ENCODE results near the gene UCMA. TPM values are rescaled to one million over a fixed set of nuclear protein-coding genes. Genes with fewer than 3 reads are reported as not detected.

The UCMA gene
- total RNA-seq, 2 experiments from 2014 or later = not detected

DNA sequence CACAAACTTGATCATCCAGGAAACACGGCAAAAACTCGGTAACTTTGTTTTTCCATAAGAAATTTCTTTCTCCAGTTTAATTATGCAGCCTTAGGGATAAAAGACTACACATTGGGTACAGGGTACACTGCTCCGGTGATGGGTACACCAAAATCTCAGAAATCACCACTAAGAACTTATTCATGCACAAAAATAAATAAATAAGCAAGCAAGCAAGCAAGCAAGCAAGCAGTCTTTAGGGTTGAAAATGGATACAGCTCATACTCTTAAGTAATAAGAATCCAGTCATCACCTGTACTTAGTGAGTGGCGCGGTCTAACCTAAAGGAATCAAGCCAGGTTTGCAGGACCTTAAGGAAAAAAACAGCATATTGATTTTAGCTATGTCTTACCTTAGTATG lies 42.8 kb downstream of the UCMA start:
- Histone ChIP-seq H3K4me3 (ENCODE audit: low read depth, low read length, poor library complexity, severe bottlenecking) (no peak overlapping the region), H4K20me1 (ENCODE audit: insufficient read depth, low read length) (no peaks in the 10 kb centered on the region), H3K9me3 (ENCODE audit: low read length) (no peaks in the 10 kb centered on the region), H3K27ac (ENCODE audit: low read depth, low read length, poor library complexity, severe bottlenecking) (no peak overlapping the region), H3K79me2 (ENCODE audit: insufficient read depth, low read depth, low read length) (no peaks in the 10 kb centered on the region), H2AFZ (ENCODE audit: low read length) (no peak overlapping the region), H3K36me3 (ENCODE audit: insufficient read depth, low read length) (peaks cover 98% of the 10 kb centered on the region), H3K9me2 (ENCODE audit: insufficient read depth, low read length) (no peaks in the 10 kb centered on the region), H3K4me1 (ENCODE audit: insufficient read depth, low read length, poor library complexity, severe bottlenecking) (no peaks in the 10 kb centered on the region), H3K4me2 (ENCODE audit: low read length) (no peak overlapping the region)
- ChIA-PET POLR2A (interaction anchor here (0.8 to 1.3 kb wide), 2 partner anchors 11 to 15 kb away, joined by 3 to 4 read pairs; no protein-coding TSS in a partner anchor), CTCF (ENCODE audit: unreplicated experiment) (no interaction called here)
- no TSS peak for BruUV-seq (replicated peaks)
- DNase-seq (ENCODE audit: low spot score) = no peak
- intact Hi-C loops (cut with micrococcal nuclease; ENCODE audit: unreplicated experiment) = no loop called here
- TF ChIP-seq CTCF (conservative IDR thresholded peaks at IDR 0.05; ENCODE audit: low read length) (no peak), EZH2phosphoT487 (IDR thresholded peaks at IDR 0.05; ENCODE audit: borderline replicate concordance, low read depth, low read length) (no peak)

DNA sequence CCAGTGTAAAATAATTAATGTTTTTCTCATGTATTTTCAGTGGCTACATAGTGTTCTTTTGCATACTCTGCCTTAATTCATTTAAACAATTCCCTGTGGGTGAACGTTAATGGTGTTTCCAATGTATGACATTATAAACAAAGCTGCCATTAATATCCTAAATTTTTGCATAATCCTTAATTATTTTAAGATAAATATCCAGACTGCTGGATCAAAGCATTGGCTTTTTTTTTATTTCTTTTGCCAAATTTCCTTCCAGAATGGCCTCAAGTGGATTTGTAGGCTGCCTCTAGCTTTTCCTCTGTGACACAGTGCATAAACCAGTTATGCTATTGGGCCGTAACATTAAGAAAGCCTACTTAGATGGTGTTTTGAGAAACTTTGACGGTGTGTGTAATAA lies 43.4 kb downstream of the UCMA start:
- Histone ChIP-seq H3K4me3 (ENCODE audit: low read depth, low read length, poor library complexity, severe bottlenecking) (no peak overlapping the region), H3K27ac (ENCODE audit: low read depth, low read length, poor library complexity, severe bottlenecking) (no peak overlapping the region), H3K4me2 (ENCODE audit: low read length) (no peak overlapping the region), H3K36me3 (ENCODE audit: insufficient read depth, low read length) (peaks cover 99% of the 10 kb centered on the region), H4K20me1 (ENCODE audit: insufficient read depth, low read length) (no peaks in the 10 kb centered on the region), H3K9me2 (ENCODE audit: insufficient read depth, low read length) (no peaks in the 10 kb centered on the region), H3K4me1 (ENCODE audit: insufficient read depth, low read length, poor library complexity, severe bottlenecking) (no peaks in the 10 kb centered on the region), H2AFZ (ENCODE audit: low read length) (no peak overlapping the region), H3K9me3 (ENCODE audit: low read length) (no peaks in the 10 kb centered on the region), H3K79me2 (ENCODE audit: insufficient read depth, low read depth, low read length) (no peaks in the 10 kb centered on the region)
- CTCF ChIA-PET (ENCODE audit: unreplicated experiment) = no interaction called here
- intact Hi-C loops (cut with micrococcal nuclease; ENCODE audit: unreplicated experiment) = no loop called here
- TF ChIP-seq EZH2phosphoT487 (IDR thresholded peaks at IDR 0.05; ENCODE audit: borderline replicate concordance, low read depth, low read length) (no peak), CTCF (conservative IDR thresholded peaks at IDR 0.05; ENCODE audit: low read length) (no peak)
- DNase-seq (ENCODE audit: low spot score) = no peak
- POLR2A ChIA-PET = interaction anchor here (0.8 kb wide), 1 partner anchor 10 kb away, joined by 4 read pairs; no protein-coding TSS in a partner anchor
- no TSS peak for BruUV-seq (replicated peaks)

GRCh38 chr10:13189961-13190360 lies 44.2 kb downstream of the UCMA start:
- CTCF ChIA-PET (ENCODE audit: unreplicated experiment) = no interaction called here
- TF ChIP-seq EZH2phosphoT487 (IDR thresholded peaks at IDR 0.05; ENCODE audit: borderline replicate concordance, low read depth, low read length) (no peak), CTCF (conservative IDR thresholded peaks at IDR 0.05; ENCODE audit: low read length) (no peak)
- BruUV-seq (replicated peaks) = no TSS peak

More at GRCh38 chr10:13189961-13190360, 44.2 kb downstream of the UCMA start:
- no peak for DNase-seq (ENCODE audit: low spot score)
- Histone ChIP-seq H3K36me3 (ENCODE audit: insufficient read depth, low read length) (peaks cover 100% of the 10 kb centered on the region), H3K4me2 (ENCODE audit: low read length) (no peak overlapping the region), H3K27ac (ENCODE audit: low read depth, low read length, poor library complexity, severe bottlenecking) (no peak overlapping the region), H3K4me3 (ENCODE audit: low read depth, low read length, poor library complexity, severe bottlenecking) (no peak overlapping the region), H3K9me3 (ENCODE audit: low read length) (no peaks in the 10 kb centered on the region), H3K9me2 (ENCODE audit: insufficient read depth, low read length) (no peaks in the 10 kb centered on the region), H4K20me1 (ENCODE audit: insufficient read depth, low read length) (no peaks in the 10 kb centered on the region), H3K4me1 (ENCODE audit: insufficient read depth, low read length, poor library complexity, severe bottlenecking) (no peaks in the 10 kb centered on the region), H3K79me2 (ENCODE audit: insufficient read depth, low read depth, low read length) (no peaks in the 10 kb centered on the region), H2AFZ (ENCODE audit: low read length) (no peak overlapping the region)
- intact Hi-C loops (cut with micrococcal nuclease; ENCODE audit: unreplicated experiment) = no loop called here
- POLR2A ChIA-PET = interaction anchor here (0.6 kb wide), 1 partner anchor 39 kb away, joined by 4 read pairs; no protein-coding TSS in a partner anchor
